Esophagus squamous epithelium (tissue), 5 donors: ENCODE measurements around the gene CD37. TPM values are rescaled to one million over a fixed set of nuclear protein-coding genes. Genes with fewer than 3 reads are reported as not detected.

Experiments used
- DNase-seq: peaks from one replicate; lab custom pipeline; 2025; lab: John Stamatoyannopoulos, UW
- H3K27ac ChIP-seq, 4 donors: fragments of 200-600 bp; sonication (generic); one replicate each; pipeline ENCODE4 v1.5.1; 2016 to 2019; ENCODE audit warnings: mild to moderate bottlenecking in 1 of 4
- H3K27me3 ChIP-seq, 4 donors: fragments of 200-600 bp; sonication (generic); 1 replicate in 3 of 4; 2 replicates in 1 of 4; pipeline versions ENCODE4 v1.5.1 to v1.6.0; 2017 to 2021; ENCODE audit warnings: antibody characterized with exemption in 1 of 4
- H3K36me3 ChIP-seq, 3 donors: fragments of 200-600 bp; sonication (generic); one replicate each; pipeline ENCODE4 v1.5.1; 2016 to 2019
- H3K4me1 ChIP-seq, 3 donors: fragments of 200-600 bp; sonication (generic); one replicate each; pipeline ENCODE4 v1.5.1; 2017 to 2019
- H3K4me3 ChIP-seq, 4 donors: fragments of 200-600 bp; sonication (generic); 1 replicate in 3 of 4; 2 replicates in 1 of 4; pipeline ENCODE4 v1.5.1; 2016 to 2019; ENCODE audit warnings: mild to moderate bottlenecking in 2 of 4, moderate library complexity in 1 of 4
- H3K9me3 ChIP-seq, 3 donors: fragments of 200-600 bp; sonication (generic); one replicate each; pipeline ENCODE4 v1.5.1; 2016 to 2019
- CTCF ChIP-seq, 6 experiments: fragments of 450-650 bp in 4 of 6; fragments of 200-600 bp in 2 of 6; sonication (generic) in 2 of 6; IDR thresholded peaks; one replicate each; pipeline ENCODE4 v1.5.1; 2016 to 2019; ENCODE audit warnings: antibody characterized with exemption in 6 of 6, mild to moderate bottlenecking in 4 of 6, moderate library complexity in 4 of 6
- POLR2A ChIP-seq, 4 donors: fragments of 450-650 bp; IDR thresholded peaks; one replicate each; pipeline ENCODE4 v1.6.1; 2017; ENCODE audit warnings: antibody characterized with exemption in 4 of 4, mild to moderate bottlenecking in 4 of 4, moderate library complexity in 3 of 4
- WGBS, 2 donors: methylation state at CpG; one replicate each; pipeline ENCODE4 v1.1.5; 2018; 5-methylcytosine and 5-hydroxymethylcytosine counted together
- intact Hi-C: fragments of 100-400 bp; cut with DNase I; formaldehyde crosslinking; loops from one replicate; pipeline ENCODE4 v1.15.0; 2022
- total RNA-seq, 4 donors: library from RNA; depleted of rRNA; stranded (reverse); fragments of >200 nt; gene quantifications; one replicate each; pipeline ENCODE4 v1.1.0, GENCODE V29; 2016
- donor health status: DM: yes; HTN: yes; CAD: no.

Gene CD37
- total RNA-seq, 4 donors from 2014 or later: 3.1 to 21.4 (median 5.3) TPM

GRCh38 chr19:49344505-49345423, 9.6 kb downstream of the CD37 start:
- Histone ChIP-seq H3K27me3 (no peaks in the 10 kb centered on the region), H3K36me3 (peaks cover 0 to 88% (median 9%) of the 10 kb centered on the region in 3 donors), H3K4me1 (peaks cover 7 to 16% (median 9%) of the 10 kb centered on the region in 3 donors), H3K9me3 (no peaks in the 10 kb centered on the region), H3K27ac (no peak overlapping the region), H3K4me3 (no peak overlapping the region)
- WGBS, 2 donors: 83 to 89% methylated on average over 8 of the region's 11 CpGs
- intact Hi-C loops: no loop called here
- no peak for DNase-seq
- no peak for TF ChIP-seq CTCF (IDR thresholded peaks at IDR 0.05)
- no peak for TF ChIP-seq POLR2A (IDR thresholded peaks at IDR 0.05)

GRCh38 chr19:49347191-49347590, 12.0 kb downstream of the CD37 start:
- Histone ChIP-seq H3K4me1 (no peaks in the 10 kb centered on the region), H3K27ac (no peak overlapping the region), H3K36me3 (peaks cover 0 to 98% (median 9%) of the 10 kb centered on the region in 3 donors), H3K27me3 (no peaks in the 10 kb centered on the region), H3K9me3 (no peaks in the 10 kb centered on the region), H3K4me3 (no peak overlapping the region)
- no peak for DNase-seq
- no peak for TF ChIP-seq CTCF (IDR thresholded peaks at IDR 0.05)
- TF ChIP-seq POLR2A (IDR thresholded peaks at IDR 0.05): no peak
- intact Hi-C loops: no loop called here
- 96 to 100% methylated on average over 2 to 15 of the region's 15 CpGs for WGBS, 2 donors

- Histone ChIP-seq H3K27me3 (no peaks in the 10 kb centered on the region), H3K4me1 (no peaks in the 10 kb centered on the region), H3K9me3 (no peaks in the 10 kb centered on the region), H3K27ac (no peak overlapping the region), H3K4me3 (no peak overlapping the region), H3K36me3 (peaks cover 0 to 98% (median 9%) of the 10 kb centered on the region in 3 donors)
- intact Hi-C loops: no loop called here
- no peak for DNase-seq
- TF ChIP-seq CTCF (IDR thresholded peaks at IDR 0.05) (no peak), POLR2A (IDR thresholded peaks at IDR 0.05) (no peak)
- 54 to 61% methylated on average over 3 of the region's 3 CpGs for WGBS, 2 donors
Measured at GRCh38 chr19:49347835-49348234, 12.6 kb downstream of the CD37 start.

- WGBS, 2 donors: 71 to 89% methylated on average over 4 to 12 of the region's 12 CpGs
Measured at GRCh38 chr19:49348305-49349189, 13.3 kb downstream of the CD37 start.

More at GRCh38 chr19:49348305-49349189, 13.3 kb downstream of the CD37 start:
- intact Hi-C loops: no loop called here
- Histone ChIP-seq H3K4me3 (no peak overlapping the region), H3K4me1 (no peaks in the 10 kb centered on the region), H3K27ac (no peak overlapping the region), H3K27me3 (no peaks in the 10 kb centered on the region), H3K9me3 (no peaks in the 10 kb centered on the region), H3K36me3 (peaks cover 0 to 98% (median 9%) of the 10 kb centered on the region in 3 donors)
- TF ChIP-seq POLR2A (IDR thresholded peaks at IDR 0.05): no peak
- no peak for TF ChIP-seq CTCF (IDR thresholded peaks at IDR 0.05)
- DNase-seq: no peak
